HG03066 (cell line): ENCODE measurements around the gene ATP8B3.
"Not testable (repeated sequence)": the region's sequence is repeated elsewhere in the genome, so short reads cannot be mapped to it uniquely, and the experiment has no call there.

Experiments
- ATAC-seq: cut with Tn5 transposase; IDR thresholded peaks from one replicate; pipeline ENCODE4 v1.9.1; 2021; ENCODE audit warnings: low read depth; ENCODE audit not compliant: unreplicated experiment

Gene ATP8B3

DNA sequence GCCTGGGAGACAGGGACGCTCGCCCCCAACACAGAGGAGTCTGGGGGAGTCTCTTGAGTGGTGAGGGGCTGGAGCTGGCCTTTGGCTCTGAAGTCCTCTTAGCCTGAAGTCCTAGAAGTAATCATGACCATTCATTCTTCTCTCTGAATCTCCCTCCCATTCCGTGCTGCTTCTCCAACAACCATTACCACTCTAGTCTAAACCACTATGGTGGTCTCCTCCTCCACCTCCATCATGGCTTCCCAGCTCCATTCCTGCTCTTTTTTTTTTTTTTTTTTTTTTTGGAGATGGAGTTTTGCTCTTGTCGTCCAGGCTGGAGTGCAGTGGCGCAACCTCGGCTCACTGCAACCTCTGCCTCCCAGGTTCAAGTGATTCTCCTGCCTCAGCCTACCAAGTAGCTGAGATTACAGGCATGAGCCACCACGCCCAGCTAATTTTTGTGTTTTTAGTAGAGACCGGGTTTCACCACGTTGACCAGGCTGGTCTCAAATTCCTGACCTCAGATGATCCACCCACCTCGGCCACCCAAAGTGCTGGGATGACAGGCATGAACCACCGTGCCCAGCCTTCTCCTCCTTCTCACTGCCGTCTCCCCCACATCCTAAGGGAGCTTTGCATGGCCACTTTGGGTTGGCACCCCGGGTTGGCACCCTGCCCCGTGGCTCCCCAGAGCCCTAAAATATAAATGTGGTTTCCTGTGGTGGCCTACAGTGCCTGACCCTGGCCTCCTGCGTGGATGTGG is 51.1 kb downstream of the ATP8B3 start:
- ATAC-seq: not testable (repeated sequence)

- ATAC-seq: no peak
These were observed 52.1 kb downstream of the ATP8B3 start for GRCh38 chr19:1760020-1760419.

- ATAC-seq: no peak
These were observed 52.8 kb downstream of the ATP8B3 start for GRCh38 chr19:1758959-1759903.

DNA sequence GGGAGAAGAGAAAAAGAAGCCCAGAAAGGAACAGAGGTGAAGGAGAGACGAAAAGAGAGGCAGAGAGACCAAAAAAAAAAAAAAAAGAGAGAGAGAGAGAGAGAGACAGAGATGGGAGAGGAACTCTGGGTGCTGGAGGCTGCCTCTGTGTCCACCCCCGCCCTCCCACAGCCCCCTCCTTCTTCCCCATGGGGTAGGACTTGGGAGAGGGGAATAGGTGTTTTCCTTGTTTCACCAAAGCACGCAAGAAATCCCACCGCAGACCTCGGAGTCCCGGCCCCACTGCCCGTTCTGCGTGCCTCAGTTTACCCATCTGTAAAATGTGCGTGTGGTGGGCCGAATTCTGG is 53.9 kb downstream of the ATP8B3 start:
- ATAC-seq: no peak

DNA sequence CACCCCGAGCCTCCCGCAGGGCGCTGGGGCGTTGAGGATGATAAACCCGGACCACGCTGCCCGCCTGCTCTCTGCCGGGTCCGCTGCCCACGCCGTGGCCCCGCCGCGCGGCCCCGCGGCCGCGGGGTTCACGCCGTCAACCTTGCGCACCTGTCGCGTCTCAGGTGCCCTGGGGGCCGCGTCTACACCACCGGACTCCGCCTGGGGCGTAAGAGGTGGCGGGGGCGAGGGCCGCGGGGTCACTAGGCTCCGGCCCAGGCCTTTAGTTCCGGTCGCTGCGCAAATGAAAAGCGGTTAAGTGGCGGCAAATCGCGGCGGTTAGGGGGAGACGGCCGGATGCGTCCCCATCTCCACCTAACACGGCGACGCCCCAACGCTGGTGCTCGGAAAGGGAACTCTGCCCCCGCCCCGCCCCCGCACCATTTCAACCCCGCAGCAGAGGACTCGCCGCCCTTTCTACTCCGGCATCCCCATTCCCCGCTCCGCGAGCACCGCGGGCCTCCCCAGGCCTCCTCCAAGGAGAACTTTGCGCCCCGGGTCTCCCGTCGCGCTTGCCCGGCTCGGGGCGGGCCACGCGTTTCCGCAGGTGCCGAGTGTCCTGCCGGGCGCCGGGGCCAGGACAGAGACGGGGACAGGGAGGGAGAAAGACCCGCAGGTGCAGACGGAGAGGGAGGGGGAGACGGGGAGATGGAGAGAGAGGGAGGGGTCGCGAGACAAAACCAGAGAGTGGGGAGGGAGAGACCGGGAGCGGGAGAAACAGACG is 54.4 kb downstream of the ATP8B3 start:
- no peak for ATAC-seq

GRCh38 chr19:1756705-1757465 is 55.2 kb downstream of the ATP8B3 start:
- ATAC-seq: no peak

- ATAC-seq: no peak
These were observed 55.8 kb downstream of the ATP8B3 start for GRCh38 chr19:1756264-1756663.

- no peak for ATAC-seq
These were observed 56.5 kb downstream of the ATP8B3 start for GRCh38 chr19:1755467-1756171.

DNA sequence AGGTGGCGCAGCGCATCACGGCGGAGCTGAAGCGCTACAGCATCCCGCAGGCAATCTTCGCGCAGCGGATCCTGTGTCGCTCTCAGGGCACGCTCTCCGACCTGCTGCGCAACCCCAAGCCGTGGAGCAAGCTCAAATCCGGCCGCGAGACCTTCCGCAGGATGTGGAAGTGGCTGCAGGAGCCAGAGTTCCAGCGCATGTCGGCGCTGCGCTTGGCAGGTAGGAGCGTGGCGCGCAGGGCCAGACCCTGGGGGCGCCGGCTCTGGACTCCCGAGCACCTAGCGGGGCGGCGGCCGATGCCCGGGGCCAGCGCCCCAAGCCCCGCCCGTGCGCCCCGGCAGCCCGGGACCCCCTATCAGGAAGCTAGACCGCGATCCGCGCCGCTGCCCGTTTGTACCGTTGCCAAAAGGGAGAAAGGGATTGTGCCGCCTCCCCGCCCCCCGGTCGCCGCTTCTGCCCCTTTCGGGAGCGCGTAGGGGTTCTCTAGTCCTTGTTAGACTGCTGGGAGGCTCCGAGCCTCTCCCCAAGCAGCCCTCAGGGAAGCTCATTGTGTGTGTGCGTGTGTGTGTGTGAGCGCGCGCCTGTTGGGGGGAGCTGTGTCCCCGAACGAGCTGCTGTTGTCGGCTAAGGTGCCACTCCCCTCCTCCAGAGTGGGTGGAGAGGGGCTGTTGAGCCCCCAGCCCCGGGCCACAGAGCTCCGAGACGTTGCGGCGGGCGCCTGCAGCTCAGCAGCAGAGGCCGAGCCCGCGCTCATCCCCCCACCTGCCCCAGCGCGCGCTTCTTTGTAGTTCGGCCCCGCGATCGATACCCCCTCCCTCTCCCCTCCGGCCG is 57.2 kb downstream of the ATP8B3 start:
- ATAC-seq: no peak

- ATAC-seq: no peak
These were observed 57.9 kb downstream of the ATP8B3 start for GRCh38 chr19:1754018-1754635.

DNA sequence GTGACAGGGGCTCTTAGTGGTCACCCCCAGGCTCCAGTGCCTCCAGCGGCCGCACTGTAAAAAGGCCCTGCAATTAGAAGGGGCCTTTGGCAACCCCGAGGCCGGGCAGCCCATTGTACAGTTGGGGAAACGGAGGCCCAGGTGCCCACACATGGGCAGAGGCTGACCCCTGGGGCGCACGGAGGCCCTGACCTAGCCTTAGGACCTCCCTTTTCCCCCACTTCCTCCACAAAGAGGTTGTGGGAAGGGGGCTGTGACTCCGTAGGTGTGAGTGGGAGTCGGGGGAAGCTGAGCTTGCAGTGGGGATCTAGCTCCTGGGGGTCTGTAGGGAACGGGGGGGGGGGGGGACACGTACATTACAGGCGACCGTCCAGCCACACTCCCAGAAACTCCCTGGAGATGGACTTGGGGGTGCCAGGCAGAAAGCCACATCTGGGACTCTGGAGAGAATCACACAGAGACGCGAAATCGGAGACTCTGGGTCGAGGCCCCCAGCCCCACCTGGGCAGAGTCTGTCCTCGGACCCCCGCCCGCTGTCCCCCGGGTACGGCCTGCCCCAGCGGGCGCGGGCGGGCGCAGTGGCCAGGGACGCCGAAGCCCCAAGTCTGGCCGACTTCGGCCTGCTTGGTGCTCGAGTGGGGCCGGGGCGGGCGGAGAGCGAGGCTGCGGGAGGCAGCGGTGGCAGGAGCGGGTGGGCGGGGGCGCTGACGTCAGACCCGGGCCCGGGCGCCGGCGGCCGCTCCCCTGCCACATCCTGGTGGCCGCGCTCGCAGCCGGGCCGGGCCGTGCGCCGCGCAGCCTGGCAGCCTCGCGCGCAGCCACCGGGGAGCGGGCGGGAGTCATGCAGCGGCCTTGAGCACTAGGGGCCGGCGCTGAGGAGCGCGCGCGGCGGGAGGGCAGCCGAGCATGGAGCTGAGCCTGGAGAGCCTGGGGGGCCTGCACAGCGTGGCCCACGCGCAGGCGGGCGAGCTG is 59.0 kb downstream of the ATP8B3 start, which contains the start of gene ONECUT3:
Gene ONECUT3 (plus strand): TSS at position 750 of the 972 bp plus-strand sequence. CDS start 157 bp downstream, at position 907.
- no peak for ATAC-seq

- no peak for ATAC-seq
These were observed 59.9 kb downstream of the ATP8B3 start for GRCh38 chr19:1752009-1752756.

GRCh38 chr19:1751367-1752008 is 60.6 kb downstream of the ATP8B3 start:
- no peak for ATAC-seq

- no peak for ATAC-seq
These were observed 61.6 kb downstream of the ATP8B3 start for GRCh38 chr19:1750343-1751021.
